HCT116 (cell line): ENCODE measurements around the gene C2CD2. TPM values are rescaled to one million over a fixed set of nuclear protein-coding genes. Genes with fewer than 3 reads are reported as not detected.

Experiments used
- ATAC-seq: fragments of 200-7000 bp; cut with Tn5 transposase; 2 replicates; pipeline ENCODE4 v1.9.1; 2020; ENCODE audit warnings: mild to moderate bottlenecking, moderate library complexity
- Bru-seq: library from RNA; stranded (reverse); fragments of 400-500 nt; gene quantifications from one replicate; lab custom pipeline; 2021; lab: Mats Ljungman, UMichigan
- BruChase-seq, 2 experiments: library from RNA; stranded (reverse); fragments of 400-500 nt; gene quantifications; one replicate each; lab custom pipeline; 2021; lab: Mats Ljungman, UMichigan
- BruUV-seq: library from RNA; stranded (reverse); fragments of 400-500 nt; replicated peaks from 2 replicates; lab custom pipeline; 2021; lab: Mats Ljungman, UMichigan
- CTCF ChIA-PET: fragments of 300-600 bp; sonication (Branson Sonifier 250); formaldehyde crosslinking; loops from one replicate; lab custom pipeline; 2021; ENCODE audit warnings: antibody characterized with exemption; lab: Charles Lee
- POLR2A ChIA-PET: fragments of 300-600, 350-600 bp; sonication (Branson Sonifier 250); formaldehyde crosslinking; loops from one replicate; lab custom pipeline; 2021; ENCODE audit warnings: antibody characterized with exemption; lab: Charles Lee
- RAD21 ChIA-PET, 2 experiments: fragments of 300-600 bp; sonication (Branson Sonifier 250); formaldehyde crosslinking; loops; one replicate each; lab custom pipeline; 2023; ENCODE audit warnings: low total read pairs in 2 of 2; ENCODE audit not compliant: uncharacterized antibody in 2 of 2, unreplicated experiment in 2 of 2, low non-redundant PET in 1 of 2; lab: Charles Lee
- DNase-seq: peaks from one replicate; pipeline ENCODE4 v3.0.0-alpha.2; 2010; ENCODE audit warnings: low read depth, low spot score
- H2AFZ ChIP-seq: fragments of 200-600 bp; shearing (Covaris generic), sonication (generic); 2 replicates; pipeline ENCODE4 v1.6.1; 2017; ENCODE audit warnings: low read depth, mixed run types, mixed read lengths, antibody characterized with exemption, low read length; ENCODE audit not compliant: poor library complexity, severe bottlenecking
- H3K27ac ChIP-seq: 2 replicates; pipeline ENCODE4 v1.5.1; 2012; ENCODE audit warnings: low read depth, low read length
- H3K27me3 ChIP-seq: fragments of 200-600 bp; sonication (generic); 2 replicates; pipeline ENCODE4 v1.6.1; 2016; ENCODE audit warnings: mixed run types, low read length, mixed read lengths; ENCODE audit not compliant: insufficient read depth
- H3K36me3 ChIP-seq, 2 experiments: fragments of 200-500 bp in 1 of 2; fragments of 200-600 bp in 1 of 2; sonication (Bioruptor generic) in 1 of 2; sonication (generic) in 1 of 2; 2 replicates each; pipeline versions ENCODE4 v1.5.1 to v1.6.1; 2014 to 2016; ENCODE audit warnings: low read length in 2 of 2, inconsistent platforms in 1 of 2, mixed read lengths in 1 of 2, mixed run types in 1 of 2; ENCODE audit not compliant: insufficient read depth in 2 of 2, control insufficient read depth in 1 of 2
- H3K4me1 ChIP-seq, 2 experiments: fragments of 200-600 bp in 1 of 2; sonication (generic) in 1 of 2; 2 replicates each; pipeline versions ENCODE4 v1.5.1 to v1.6.1; 2012 to 2017; ENCODE audit warnings: low read length in 2 of 2, inconsistent platforms in 1 of 2, mild to moderate bottlenecking in 1 of 2, mixed read lengths in 1 of 2, mixed run types in 1 of 2, moderate library complexity in 1 of 2; ENCODE audit not compliant: insufficient read depth in 2 of 2, control insufficient read depth in 1 of 2
- H3K4me2 ChIP-seq: fragments of 200-600 bp; sonication (generic); 2 replicates; pipeline ENCODE4 v1.6.1; 2017; ENCODE audit warnings: mixed run types, low read length, mixed read lengths
- H3K4me3 ChIP-seq, 2 experiments: fragments of 200-600 bp in 1 of 2; sonication (generic) in 1 of 2; replicated peaks in 1 of 2; 2 replicates each; pipeline ENCODE4 v1.5.1; 2011 to 2016; ENCODE audit warnings: low read length in 2 of 2, control low read depth in 1 of 2, low read depth in 1 of 2, mild to moderate bottlenecking in 1 of 2, mixed read lengths in 1 of 2, mixed run types in 1 of 2
- H3K79me2 ChIP-seq: fragments of 200-600 bp; sonication (generic); 2 replicates; pipeline ENCODE4 v1.6.1; 2017; ENCODE audit warnings: mild to moderate bottlenecking, mixed run types, low read length, moderate library complexity, mixed read lengths; ENCODE audit not compliant: insufficient read depth
- H3K9ac ChIP-seq: fragments of 200-600 bp; sonication (generic); 2 replicates; pipeline ENCODE4 v1.6.1; 2016; ENCODE audit warnings: low read length, mixed read lengths
- H3K9me2 ChIP-seq: fragments of 200-600 bp; sonication (generic), shearing (Covaris generic); 2 replicates; pipeline ENCODE4 v1.6.1; 2017; ENCODE audit warnings: mixed run types, mild to moderate bottlenecking, moderate library complexity; ENCODE audit not compliant: insufficient read depth
- H3K9me3 ChIP-seq, 2 experiments: fragments of 200-500 bp in 1 of 2; fragments of 200-600 bp in 1 of 2; sonication (Bioruptor generic) in 1 of 2; sonication (generic) in 1 of 2; 2 replicates each; pipeline ENCODE4 v1.6.1; 2014 to 2017; ENCODE audit warnings: low read length in 2 of 2, mixed read lengths in 2 of 2, inconsistent platforms in 1 of 2, low read depth in 1 of 2, mild to moderate bottlenecking in 1 of 2, mixed run types in 1 of 2, moderate library complexity in 1 of 2; ENCODE audit not compliant: control insufficient read depth in 1 of 2, insufficient read depth in 1 of 2
- H4K20me1 ChIP-seq: fragments of 200-600 bp; sonication (generic), shearing (Covaris generic); 2 replicates; pipeline ENCODE4 v1.6.1; 2017; ENCODE audit warnings: mixed run types, mild to moderate bottlenecking, moderate library complexity; ENCODE audit not compliant: insufficient read depth
- CBX3 ChIP-seq: IDR thresholded peaks from 2 replicates; pipeline ENCODE4 v1.6.1; 2012; ENCODE audit warnings: low read depth
- ELF1 ChIP-seq: IDR thresholded peaks from 2 replicates; pipeline ENCODE4 v1.6.1; 2012; ENCODE audit warnings: low read depth, borderline replicate concordance
- JUND ChIP-seq: IDR thresholded peaks from 2 replicates; pipeline ENCODE4 v1.6.1; 2012
- MAX ChIP-seq: IDR thresholded peaks from 2 replicates; pipeline ENCODE4 v1.6.1; 2012
- POLR2A ChIP-seq: IDR thresholded peaks from 2 replicates; pipeline ENCODE4 v1.7.0; 2011; ENCODE audit warnings: borderline replicate concordance; ENCODE audit not compliant: insufficient read depth, insufficient read length; ENCODE audit errors: extremely low read depth
- POLR2AphosphoS5 ChIP-seq: IDR thresholded peaks from 2 replicates; pipeline ENCODE4 v1.6.1; 2011; ENCODE audit warnings: mild to moderate bottlenecking, low read depth, low read length, moderate library complexity
- RAD21 ChIP-seq: IDR thresholded peaks from 2 replicates; pipeline ENCODE4 v1.6.1; 2012; ENCODE audit warnings: low read depth, mild to moderate bottlenecking
- SP1 ChIP-seq: IDR thresholded peaks from 2 replicates; pipeline ENCODE4 v1.6.1; 2012; ENCODE audit warnings: low read depth
- SRF ChIP-seq: IDR thresholded peaks from 2 replicates; pipeline ENCODE4 v1.6.1; 2012; ENCODE audit warnings: low read depth
- TCF7L2 ChIP-seq: IDR thresholded peaks from 2 replicates; pipeline ENCODE4 v1.7.0; 2011; ENCODE audit warnings: borderline replicate concordance, inconsistent platforms; ENCODE audit not compliant: insufficient read depth, insufficient read length; ENCODE audit errors: extremely low read depth
- ZBTB33 ChIP-seq: IDR thresholded peaks from 2 replicates; pipeline ENCODE4 v1.6.1; 2011; ENCODE audit warnings: mild to moderate bottlenecking, low read length, moderate library complexity; ENCODE audit not compliant: insufficient replicate concordance; ENCODE audit errors: extremely low read depth
- ZFX ChIP-seq: fragments of 450-650 bp; IDR thresholded peaks from 2 replicates; pipeline ENCODE4 v1.6.1; 2017
- intact Hi-C: fragments of 100-400 bp; cut with micrococcal nuclease; formaldehyde crosslinking; loops from 2 replicates; pipeline ENCODE4 v1.10.0; 2022
- long read RNA-seq: library from polyadenylated mRNA; unstranded; transcript quantifications from one replicate; pipeline ENCODE4 v2.0.0, GENCODE V29; 2021; ENCODE audit not compliant: unreplicated experiment
- polyA plus RNA-seq: library from polyadenylated mRNA; unstranded; fragments of >200 nt; gene quantifications from 2 replicates; pipeline ENCODE4 v1.2.1, GENCODE V29; 2012; ENCODE audit warnings: missing spikeins
- total RNA-seq: library from RNA; stranded (reverse); gene quantifications from one replicate; pipeline ENCODE4 v1.2.1, GENCODE V29; 2021; ENCODE audit not compliant: unreplicated experiment

The C2CD2 gene
- total RNA-seq (22.0 TPM), Bru-seq, nascent RNA (percentile 63 among the genes with signal in this experiment), BruChase-seq, experiment 1, labeled RNA remaining after a 6-hour chase (percentile 80 among the genes with signal in this experiment), BruChase-seq, experiment 2, labeled RNA remaining after a 2-hour chase (percentile 77 among the genes with signal in this experiment)
- polyA plus RNA-seq = 13.1 and 13.2 TPM in 2 replicates
- long read RNA-seq, full-length matches to known transcripts = 13 of 29 reads
- long read RNA-seq, partial matches to known transcripts = 6 of 29 reads
- long read RNA-seq, other reads (novel, unspliced or antisense) = 10 of 29 reads

- CTCF ChIA-PET = no interaction called here
- TF ChIP-seq CBX3 (no peak), POLR2A (peak; percentile 59), TCF7L2 (no peak), MAX (no peak), JUND (no peak), ELF1 (no peak), ZFX (peak; percentile 90), SRF (no peak), RAD21 (no peak), SP1 (no peak), ZBTB33 (no peak), POLR2AphosphoS5 (peak; percentile 71)
- BruUV-seq = no TSS peak
- Histone ChIP-seq H3K9me2 (no peaks in the 10 kb centered on the region), H4K20me1 (0 out of 2 replicates have a peak, but pooled peaks cover 4% of the 10 kb centered on the region), H3K4me1 (peaks cover 36 to 56% of the 10 kb centered on the region in 2 experiments), H3K79me2 (peaks cover 43% of the 10 kb centered on the region), H3K36me3 (0 out of 4 replicates have a peak, but pooled peaks cover 0 to 4% of the 10 kb centered on the region in 2 experiments), H3K9ac (peak within 1 kb of the TSS; percentile 88), H3K9me3 (no peaks in the 10 kb centered on the region), H3K27ac (peak within 1 kb of the TSS; percentile 78; the same call in 1 of the 2 replicates), H3K4me3 (peak within 1 kb of the TSS; percentile 68 to 83), H2AFZ (no peak within 1 kb of the TSS), H3K4me2 (peak within 1 kb of the TSS; percentile 96), H3K27me3 (no peaks in the 10 kb centered on the region)
- RAD21 ChIA-PET = no interaction called here
- peak; percentile 79 for ATAC-seq
- POLR2A ChIA-PET = no interaction called here
- no peak for DNase-seq
- intact Hi-C loops = loop anchor here (5.0 kb wide), 1 partner anchor 77 kb away; the partner anchor contains the start of gene PRDM15
Measured at GRCh38 chr21:41953831-41954653, at the start of gene C2CD2. Gene C2CD2, minus strand, starts transcription at chr21:41954018. Its CDS starts 370 bp downstream, at chr21:41953648.
